Suppressor macrophage (primary cell): ENCODE measurements around the gene KRTAP10-2.
"Not testable (repeated sequence)": the region's sequence is repeated elsewhere in the genome, so short reads cannot be mapped to it uniquely, and the experiment has no call there.

Experiments used
- DNase-seq, 4 experiments: peaks; one replicate each; pipeline ENCODE4 v3.0.0-alpha.2; 2020 to 2022

Gene KRTAP10-2

GRCh38 chr21:44566403-44566802 is 15.1 kb upstream of the KRTAP10-2 start:
- DNase-seq = peak in 2 of 4 experiments; percentile 63 to 66

DNA sequence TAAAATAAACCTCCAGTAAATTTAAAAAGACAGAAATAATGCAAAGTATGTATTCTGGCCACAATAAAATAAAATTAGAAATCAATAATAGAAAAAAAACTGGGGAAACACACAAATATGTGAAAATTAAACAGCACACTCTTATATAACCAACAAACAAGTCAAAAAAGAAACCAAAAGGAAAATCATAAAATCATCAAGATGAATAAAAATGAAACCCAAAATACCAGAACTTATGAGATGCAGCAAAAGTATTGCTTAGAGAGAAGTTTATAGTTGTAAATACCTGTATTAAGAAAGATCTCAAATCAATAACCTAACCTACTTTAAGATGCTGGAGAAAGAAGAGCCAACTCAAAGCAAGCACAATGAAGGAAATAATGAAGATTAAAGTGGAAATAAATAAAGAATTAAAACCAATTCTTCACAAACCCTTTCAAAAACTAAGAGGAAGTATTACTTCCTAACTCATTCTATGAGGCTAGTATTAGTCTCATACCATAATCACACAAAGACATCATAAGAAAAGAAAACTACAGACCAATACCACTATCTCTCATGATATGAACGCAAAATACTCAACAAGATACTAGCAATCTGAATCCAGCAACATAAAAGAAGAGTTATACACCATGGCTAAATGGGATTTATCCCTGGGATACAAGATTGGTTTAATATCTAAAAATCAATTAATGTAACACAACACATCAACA is 13.7 kb upstream of the KRTAP10-2 start:
- DNase-seq = peak in 1 of 4 experiments; percentile 10

DNA sequence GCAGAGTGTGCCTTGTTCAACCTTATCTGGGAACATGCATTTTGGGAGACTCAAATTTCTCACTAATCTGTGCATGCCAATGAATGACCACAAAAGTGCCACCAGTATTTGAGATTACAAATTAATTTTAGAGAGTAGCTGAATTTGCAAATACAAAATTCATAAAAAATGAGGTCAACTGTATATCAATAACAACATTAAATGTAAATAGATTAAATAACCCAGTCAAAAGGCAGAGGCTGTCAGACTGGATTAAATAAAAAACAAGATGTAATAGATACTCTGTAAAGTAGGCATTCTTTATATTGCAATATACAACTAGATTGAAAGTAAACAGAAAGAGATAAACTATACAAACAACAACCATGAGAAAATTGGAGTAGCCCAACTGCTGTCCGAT is 12.8 kb upstream of the KRTAP10-2 start:
- no peak for DNase-seq

DNA sequence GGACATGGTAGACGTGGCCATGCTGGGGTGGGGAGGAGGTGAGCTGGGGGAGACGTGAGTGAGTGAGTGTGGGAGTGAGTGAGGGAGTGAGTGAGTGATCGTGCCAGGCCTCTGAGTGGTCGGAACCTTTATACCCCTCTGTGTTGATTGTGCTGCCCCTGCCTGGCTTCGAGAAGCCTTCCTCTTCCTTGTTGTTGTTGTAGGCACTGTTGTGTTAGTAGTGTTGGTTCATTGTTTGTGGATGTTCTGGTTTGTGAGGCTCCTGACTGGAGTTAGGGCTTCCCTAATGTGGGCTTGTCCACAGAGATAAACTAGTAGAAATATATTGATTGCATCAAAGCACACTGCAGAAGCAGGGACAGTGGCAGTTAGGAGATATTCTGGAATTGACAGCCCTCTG is 7.4 kb upstream of the KRTAP10-2 start, which contains the start of gene KRTAP10-3:
Gene KRTAP10-3 (minus strand): TSS at position 101 of the 400 bp plus-strand sequence. CDS start 80 bp downstream, at position 21.
- DNase-seq = no peak

DNA sequence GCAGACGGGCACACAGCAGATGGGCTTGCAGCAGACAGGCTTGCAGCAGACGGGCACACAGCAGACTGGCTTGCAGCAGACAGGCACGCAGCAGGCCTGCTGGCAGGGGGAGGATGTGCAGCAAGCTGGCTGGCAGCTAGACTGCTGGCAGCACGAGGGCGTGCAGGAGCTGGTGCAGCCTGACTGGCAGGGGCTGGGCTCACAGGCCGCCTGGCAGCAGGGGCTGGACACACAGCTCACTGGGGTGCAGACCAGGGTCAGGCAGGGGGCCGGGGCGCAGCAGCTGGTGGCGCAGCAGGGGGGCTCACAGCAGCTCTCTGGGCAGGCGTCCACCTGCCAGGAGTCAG is 7.0 kb upstream of the KRTAP10-2 start:
- DNase-seq = not testable (repeated sequence)

DNA sequence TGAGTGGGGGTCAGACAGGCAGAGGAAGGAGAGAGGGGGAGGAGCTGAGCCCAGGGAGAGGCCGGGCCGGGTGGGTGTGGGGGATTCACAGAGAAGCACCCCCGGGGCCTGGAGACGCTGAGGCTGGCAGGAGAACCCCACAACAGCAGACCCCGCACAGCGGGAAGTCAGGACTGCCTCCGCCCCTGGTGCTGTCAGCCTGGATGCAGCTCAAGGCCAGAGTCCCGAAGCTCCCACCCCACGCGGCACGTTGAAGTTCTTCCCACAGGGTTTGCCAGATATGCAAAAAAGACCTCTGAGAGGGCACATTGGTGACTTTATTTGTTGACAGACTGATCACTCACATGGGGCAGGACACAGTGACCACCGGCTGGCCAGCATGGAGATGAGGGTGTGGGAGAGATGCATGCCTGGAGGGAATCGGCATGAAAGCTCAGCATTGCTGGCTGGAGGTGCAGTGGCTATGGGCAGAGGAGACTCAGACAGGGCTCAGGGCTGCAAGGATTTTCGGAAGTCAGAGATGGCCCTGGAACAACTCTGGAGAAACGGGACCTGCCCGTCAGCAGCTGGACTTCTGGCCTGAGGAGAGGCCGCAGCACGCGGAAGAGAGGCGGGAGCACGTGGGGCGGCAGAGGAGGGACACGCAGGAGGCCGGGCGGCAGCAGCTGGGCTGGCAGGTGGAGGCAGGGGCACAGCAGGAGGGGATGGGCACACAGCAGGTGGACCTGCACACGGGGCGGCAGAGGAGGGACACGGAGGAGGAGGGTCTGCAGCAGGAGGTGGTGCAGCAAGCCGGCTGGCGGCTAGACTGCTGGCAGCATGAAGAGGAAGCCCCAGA is 6.4 kb upstream of the KRTAP10-2 start:
- DNase-seq = no peak

- DNase-seq = no peak
Measured at GRCh38 chr21:44556879-44557278, 5.6 kb upstream of the KRTAP10-2 start.

DNA sequence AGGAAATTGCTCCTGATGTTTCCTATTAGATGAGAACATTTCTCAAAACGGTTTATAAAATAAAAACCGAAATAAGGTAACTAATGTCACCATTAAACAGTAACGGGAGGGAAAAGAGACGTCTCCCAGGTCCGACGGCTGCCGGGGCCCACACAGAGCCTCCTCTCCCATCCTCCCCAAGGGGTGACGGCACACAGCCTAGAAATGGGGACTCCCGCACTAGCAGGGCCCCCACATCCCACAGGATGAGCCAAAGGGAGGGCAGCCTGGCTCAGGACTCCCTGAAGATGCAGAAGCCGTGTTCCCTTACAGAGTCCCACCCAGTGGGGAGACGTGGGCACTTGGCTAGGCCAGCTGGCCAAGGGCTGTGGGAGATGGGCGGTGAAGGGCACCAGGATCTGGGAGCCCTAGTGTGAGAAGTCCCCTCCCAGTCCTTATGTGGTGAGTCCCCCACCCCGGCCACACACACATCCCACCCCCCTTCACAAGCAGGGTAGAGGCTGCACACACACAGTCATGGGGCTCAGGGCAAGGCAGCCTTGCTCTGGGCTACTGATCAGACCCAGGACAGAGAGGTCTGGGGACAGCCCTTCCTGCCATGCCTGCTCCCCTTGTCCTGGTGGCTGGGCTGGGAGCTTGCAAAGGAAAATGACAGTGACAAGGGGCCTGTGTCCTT is 4.0 kb upstream of the KRTAP10-2 start:
- no peak for DNase-seq

GRCh38 chr21:44552681-44553080 is 1.4 kb upstream of the KRTAP10-2 start:
- DNase-seq = no peak

GRCh38 chr21:44552136-44552535 is 831 bp upstream of the KRTAP10-2 start:
- no peak for DNase-seq

- no peak for DNase-seq
Measured at GRCh38 chr21:44550807-44551206, 498 bp downstream of the KRTAP10-2 start.

GRCh38 chr21:44550285-44550684 is 1.0 kb downstream of the KRTAP10-2 start:
- not testable (repeated sequence) for DNase-seq

DNA sequence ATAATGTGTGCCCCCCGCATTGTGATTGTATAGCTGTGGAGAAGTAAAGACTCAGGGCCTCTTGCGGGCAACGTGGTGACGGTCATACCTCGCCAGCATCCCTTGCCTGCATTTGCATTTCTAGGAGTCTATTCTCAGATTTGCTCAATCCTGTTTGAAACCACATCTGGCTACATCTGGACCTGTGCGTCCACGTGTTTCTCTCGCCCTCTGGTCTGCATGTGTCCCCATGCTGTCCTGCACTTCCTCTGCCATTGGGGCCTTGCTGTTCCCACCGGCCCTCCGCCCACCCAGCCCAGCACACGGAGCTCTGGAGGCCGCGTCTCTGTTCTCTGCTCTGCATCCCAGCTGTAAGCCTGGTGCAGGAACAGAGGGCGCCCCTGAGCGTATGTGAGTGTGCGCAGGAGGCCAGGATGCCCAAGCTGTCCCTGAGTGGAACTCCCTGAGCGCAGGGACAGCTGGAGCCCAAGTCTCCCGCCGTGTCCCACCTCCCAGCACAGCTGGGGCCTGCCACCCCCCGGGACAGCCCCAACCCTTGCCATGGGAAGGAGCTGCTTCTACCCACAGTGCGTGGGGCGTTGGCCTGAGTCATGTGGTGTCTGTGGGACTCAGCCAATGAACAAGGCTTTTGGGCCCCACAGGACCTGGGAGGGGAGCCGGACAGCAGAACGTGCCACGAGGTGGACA is 1.6 kb downstream of the KRTAP10-2 start:
- no peak for DNase-seq

- DNase-seq = no peak
Measured at GRCh38 chr21:44548922-44549321, 2.4 kb downstream of the KRTAP10-2 start.

DNA sequence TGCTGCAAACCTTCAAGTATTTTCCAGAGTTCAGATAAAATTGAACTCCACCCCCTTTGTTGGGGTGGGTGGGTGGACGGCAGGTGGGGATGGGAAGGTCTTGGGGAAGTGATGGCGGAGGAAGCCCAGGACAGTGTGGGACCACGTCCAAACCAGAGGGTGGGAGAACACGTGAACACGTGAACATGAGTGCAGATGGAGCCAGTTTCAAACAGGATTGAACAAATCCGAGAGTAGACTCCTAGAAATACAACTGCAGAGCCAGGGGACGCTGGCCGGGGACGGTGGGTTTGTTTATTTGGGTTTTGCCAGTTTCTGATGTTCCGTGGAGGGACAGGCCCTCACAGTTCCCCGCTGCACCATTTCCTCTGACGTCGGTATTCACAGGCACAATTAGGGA is 2.9 kb downstream of the KRTAP10-2 start:
- DNase-seq = no peak

DNA sequence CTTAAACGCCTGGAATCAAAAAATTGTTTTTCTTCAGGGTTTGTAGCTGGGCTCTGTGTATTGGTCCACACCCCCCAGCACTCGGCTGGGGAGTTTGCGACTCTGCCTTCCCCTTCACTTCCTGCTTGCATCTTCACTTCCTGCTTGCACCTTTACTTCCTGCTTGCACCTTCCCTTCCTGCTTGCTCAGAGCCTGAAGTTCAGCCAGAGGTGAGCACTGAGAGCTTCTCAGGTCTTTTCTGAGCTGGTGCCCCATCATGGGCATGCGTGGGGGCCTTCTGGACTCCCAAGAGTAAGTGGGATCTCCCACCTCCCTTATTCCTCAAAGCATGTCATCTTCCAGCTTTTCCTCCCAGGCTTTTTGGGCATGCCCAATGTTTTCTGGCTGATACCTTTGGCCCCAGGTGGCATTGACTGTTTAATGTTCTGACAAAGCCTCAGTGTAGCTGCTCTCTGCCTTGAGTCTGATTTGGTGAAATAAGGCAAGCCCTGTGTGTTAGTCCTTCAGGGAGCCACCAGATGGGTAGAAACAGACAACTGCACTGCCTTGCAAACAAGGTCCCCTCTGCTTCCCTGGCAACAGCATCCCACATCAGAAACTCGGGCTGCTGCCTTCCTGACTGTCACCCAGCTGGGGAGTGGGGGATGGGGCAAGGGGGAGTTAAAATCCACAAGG is 3.5 kb downstream of the KRTAP10-2 start:
- no peak for DNase-seq

DNA sequence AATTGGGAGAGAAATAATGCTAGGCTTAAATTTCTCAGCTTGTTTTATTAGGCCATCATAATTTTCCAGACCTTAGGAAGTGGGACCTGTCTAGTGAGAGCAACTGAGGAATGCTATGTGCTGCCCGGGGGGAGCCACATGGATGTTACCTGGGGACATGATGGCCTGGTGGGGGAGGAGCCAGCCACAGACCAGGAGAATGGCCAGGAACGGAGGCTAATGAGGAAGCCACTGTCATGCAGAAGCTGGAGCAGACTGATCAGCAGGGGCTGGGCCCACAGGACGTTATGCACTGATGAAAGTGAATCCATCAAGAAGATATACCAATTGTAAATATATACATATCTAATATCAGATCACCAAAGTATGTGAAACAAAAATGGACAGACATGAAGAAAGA is 6.7 kb downstream of the KRTAP10-2 start:
- no peak for DNase-seq

GRCh38 chr21:44542716-44543115 is 8.6 kb downstream of the KRTAP10-2 start:
- DNase-seq = no peak

GRCh38 chr21:44540741-44541288 is 10.5 kb downstream of the KRTAP10-2 start:
- no peak for DNase-seq

DNA sequence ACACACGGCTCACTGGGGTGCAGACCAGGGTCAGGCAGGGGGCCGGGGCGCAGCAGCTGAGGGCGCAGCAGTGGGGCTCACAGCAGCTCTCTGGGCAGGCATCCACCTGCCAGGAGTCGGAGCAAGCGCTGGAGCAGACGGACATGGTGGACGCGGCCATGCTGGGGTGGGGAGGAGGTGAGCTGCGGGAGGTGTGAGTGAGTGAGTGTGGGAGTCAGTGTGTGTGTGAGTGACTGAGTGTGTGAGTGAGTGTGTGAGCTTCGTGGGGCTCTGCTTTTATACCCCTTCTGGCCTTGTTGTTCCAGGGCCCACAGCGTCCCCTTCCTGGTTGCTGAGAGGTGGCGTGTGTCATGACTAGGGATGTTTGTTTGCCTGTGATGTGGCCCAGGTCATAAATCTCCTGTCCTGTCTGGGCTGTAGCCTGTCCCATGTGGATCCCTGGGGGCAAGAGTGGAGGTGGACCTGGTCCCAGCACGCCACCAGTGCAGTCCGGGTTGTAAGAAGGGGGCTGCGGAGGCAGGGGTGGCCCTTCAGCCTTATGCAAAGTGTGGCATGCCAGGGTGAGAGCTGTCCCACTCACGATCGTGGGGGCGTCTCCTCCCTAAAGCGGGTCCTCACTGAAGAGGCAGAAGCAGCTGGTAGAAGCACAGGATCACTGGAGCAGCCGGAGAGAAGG is 11.2 kb downstream of the KRTAP10-2 start, which contains the start of gene KRTAP10-1:
Gene KRTAP10-1 (minus strand): TSS at position 205 of the 676 bp plus-strand sequence. CDS start 45 bp downstream, at position 160.
- no peak for DNase-seq

DNA sequence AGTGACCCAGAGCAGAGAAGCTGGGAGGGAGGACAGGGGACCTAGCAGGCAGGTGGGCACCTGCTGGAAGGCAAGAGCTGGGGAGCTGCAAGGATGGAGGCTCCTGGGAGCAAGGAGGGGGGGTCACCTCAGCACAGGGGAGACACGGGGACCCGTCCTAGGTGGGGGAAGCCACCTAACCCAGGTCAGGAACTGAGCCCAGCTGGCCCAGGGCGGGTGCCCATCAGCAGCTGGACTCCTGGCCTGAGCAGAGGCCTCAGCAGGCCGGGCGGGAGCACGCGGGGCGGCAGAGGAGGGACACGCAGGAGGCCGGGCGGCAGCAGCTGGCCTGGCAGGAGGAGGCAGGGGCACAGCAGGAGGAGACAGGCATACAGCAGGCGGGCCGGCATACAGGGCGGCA is 12.3 kb downstream of the KRTAP10-2 start:
- no peak for DNase-seq
